Upper lobe of left lung (tissue), 4 donors: ENCODE measurements around the gene COMMD10.

ENCODE experiments used
- CTCF ChIP-seq, 6 experiments: fragments of 450-650 bp in 4 of 6; fragments of 200-600 bp in 2 of 6; sonication (generic) in 2 of 6; IDR thresholded peaks; one replicate each; pipeline ENCODE4 v1.5.1; 2016 to 2019; ENCODE audit warnings: antibody characterized with exemption in 6 of 6
- EP300 ChIP-seq, 4 donors: sonication (generic); formaldehyde crosslinking; IDR thresholded peaks; one replicate each; pipeline ENCODE4 v1.5.1; 2017; ENCODE audit warnings: antibody characterized with exemption in 4 of 4, control low read depth in 2 of 4
- POLR2A ChIP-seq, 4 donors: fragments of 450-650 bp; IDR thresholded peaks; one replicate each; pipeline ENCODE4 v1.5.1; 2016 to 2017; ENCODE audit warnings: antibody characterized with exemption in 4 of 4, mild to moderate bottlenecking in 2 of 4
- POLR2AphosphoS5 ChIP-seq, 2 donors: sonication (generic); formaldehyde crosslinking; IDR thresholded peaks; one replicate each; pipeline ENCODE4 v1.5.1; 2017; ENCODE audit warnings: antibody characterized with exemption in 2 of 2

GRCh38 chr5:116045821-116046220, 39.0 kb upstream of the COMMD10 start:
- no peak for TF ChIP-seq EP300 (IDR thresholded peaks at IDR 0.05)
- TF ChIP-seq CTCF (IDR thresholded peaks at IDR 0.05): no peak
- no peak for TF ChIP-seq POLR2AphosphoS5 (IDR thresholded peaks at IDR 0.05)
- no peak for TF ChIP-seq POLR2A (IDR thresholded peaks at IDR 0.05)
